K562 (cell line): Measurements from ENCODE around the gene COL4A2. TPM values are rescaled to one million over a fixed set of nuclear protein-coding genes. Genes with fewer than 3 reads are reported as not detected.

Experiments
- BCLAF1 ChIP-seq, 2 experiments: fragments of 450-650 bp in 1 of 2; IDR thresholded peaks; 2 replicates each; pipeline ENCODE4 v1.6.1; 2011 to 2017; ENCODE audit warnings: low read depth in 2 of 2, antibody characterized with exemption in 1 of 2, borderline replicate concordance in 1 of 2, low read length in 1 of 2, mild to moderate bottlenecking in 1 of 2, mixed read lengths in 1 of 2; ENCODE audit not compliant: control insufficient read depth in 1 of 2
- FOXA1 ChIP-seq: fragments of 450-650 bp; IDR thresholded peaks from 2 replicates; pipeline ENCODE4 v1.6.1; 2016; ENCODE audit warnings: mild to moderate bottlenecking, borderline replicate concordance
- FOXK1 ChIP-seq: sonication (generic); formaldehyde crosslinking; IDR thresholded peaks from 2 replicates; pipeline ENCODE4 v1.8.0; 2022; ENCODE audit warnings: missing genetic modification reagents, mild to moderate bottlenecking, borderline replicate concordance
- FOXP4 ChIP-seq: sonication (generic); formaldehyde crosslinking; IDR thresholded peaks from 2 replicates; pipeline ENCODE4 v1.8.0; 2022; ENCODE audit warnings: mild to moderate bottlenecking, missing genetic modification reagents, borderline replicate concordance
- MYBL2 ChIP-seq, 2 experiments: fragments of 450-650 bp in 1 of 2; sonication (generic) in 1 of 2; formaldehyde crosslinking in 1 of 2; IDR thresholded peaks; 2 replicates each; pipeline versions ENCODE4 v1.6.1 to v1.8.1; 2017 to 2022; ENCODE audit warnings: borderline replicate concordance in 1 of 2, inconsistent platforms in 1 of 2, low read depth in 1 of 2, mild to moderate bottlenecking in 1 of 2, missing genetic modification reagents in 1 of 2, moderate library complexity in 1 of 2
- POLR2A ChIP-seq: fragments of 450-650 bp; conservative IDR thresholded peaks from 2 replicates; pipeline ENCODE4 v1.6.1; 2016
- polyA plus RNA-seq, 8 experiments: library from polyadenylated mRNA; depleted of rRNA in 4 of 8; stranded (reverse) in 5 of 8; unstranded in 3 of 8; fragments of >200 nt; fragmentation: Nextera tagmentation in 2 of 8; fragmentation: Illumina TruSeq in 1 of 8; extraction: Ambion mirVana in 2 of 8; extraction: Trizol in 1 of 8; gene quantifications; 2 replicates each; pipeline versions ENCODE4 v1.2.1 to v1.2.3, GENCODE V29; 2011 to 2014; ENCODE audit warnings: inconsistent platforms in 1 of 8, missing spikeins in 1 of 8
- total RNA-seq, 7 experiments: library from RNA; depleted of rRNA in 6 of 7; stranded (reverse); fragments of >200 nt in 6 of 7; fragmentation: Illumina TruSeq in 2 of 7; extraction: Trizol in 2 of 7; gene quantifications; 2 replicates each; pipeline versions ENCODE4 v1.2.1 to v1.2.3, GENCODE V29; 2011 to 2021; ENCODE audit warnings: low replicate concordance in 1 of 7
- TF ChIP-seq, protein P1 (sequence below): sonication (generic); formaldehyde crosslinking; IDR thresholded peaks from 2 replicates; pipeline ENCODE4 v1.9.0; 2022; ENCODE audit warnings: mild to moderate bottlenecking, missing genetic modification reagents

The COL4A2 gene
- total and polyA plus RNA-seq, 9 of the 15 experiments (the other 6 are each of a cell fraction or from before 2014, with no cell fraction given) = 0.13 to 15.2 (median 8.1) TPM

DNA sequence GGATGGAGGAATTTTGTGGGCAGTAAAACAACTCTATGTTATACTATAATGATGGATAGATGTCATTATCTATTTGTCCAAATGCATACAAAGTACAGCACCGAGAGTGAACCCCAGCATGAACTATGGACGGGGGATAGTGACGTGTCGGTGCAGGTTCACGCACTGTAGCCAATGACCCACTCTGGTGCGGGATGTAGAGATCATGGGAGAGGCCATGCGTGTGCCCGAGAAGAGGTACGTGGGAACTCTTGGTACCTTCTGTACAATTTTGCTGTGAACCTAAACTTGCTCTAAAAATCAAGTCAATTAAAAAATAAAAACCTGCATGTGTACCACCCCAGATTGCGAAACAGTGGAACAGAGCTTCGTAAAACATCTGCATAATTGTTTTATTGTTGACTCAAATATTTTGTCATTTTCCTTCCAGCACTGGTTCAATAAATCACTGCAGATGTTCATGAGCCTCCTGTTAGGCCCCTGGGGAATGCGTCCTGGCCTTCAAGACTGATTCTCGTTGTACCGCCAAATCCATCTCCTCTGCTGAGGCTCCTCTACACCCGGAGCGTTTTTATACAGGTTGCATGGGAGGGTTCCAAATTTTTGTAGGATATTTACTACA is 31.0 kb upstream of the COL4A2 start (continued):
- TF ChIP-seq BCLAF1 (IDR thresholded peaks at IDR 0.05; ENCODE audit: borderline replicate concordance in 1 of 2, control insufficient read depth in 1 of 2, low read depth in 2 of 2, low read length in 1 of 2) (no peak), FOXP4 (CRISPR knock-in tag) (no peak), MYBL2 (IDR thresholded peaks at IDR 0.05; ENCODE audit: low read depth) (no peak), MYBL2 (CRISPR knock-in tag; IDR thresholded peaks at IDR 0.05; ENCODE audit: borderline replicate concordance) (no peak), FOXK1 (no peak), POLR2A (no peak), FOXA1 (no peak)
- TF ChIP-seq, protein P1, sequence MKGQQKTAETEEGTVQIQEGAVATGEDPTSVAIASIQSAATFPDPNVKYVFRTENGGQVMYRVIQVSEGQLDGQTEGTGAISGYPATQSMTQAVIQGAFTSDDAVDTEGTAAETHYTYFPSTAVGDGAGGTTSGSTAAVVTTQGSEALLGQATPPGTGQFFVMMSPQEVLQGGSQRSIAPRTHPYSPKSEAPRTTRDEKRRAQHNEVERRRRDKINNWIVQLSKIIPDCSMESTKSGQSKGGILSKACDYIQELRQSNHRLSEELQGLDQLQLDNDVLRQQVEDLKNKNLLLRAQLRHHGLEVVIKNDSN = no peak
